Panc1 (cell line): ENCODE measurements around the gene SLC35A2. TPM values are rescaled to one million over a fixed set of nuclear protein-coding genes. Genes with fewer than 3 reads are reported as not detected.

ENCODE experiments used
- ATAC-seq: fragments of 200-7000 bp; cut with Tn5 transposase; 2 replicates; pipeline ENCODE4 v1.9.1; 2020; ENCODE audit warnings: mild to moderate bottlenecking, moderate library complexity
- BruUV-seq: library from RNA; stranded (reverse); fragments of 400-500 nt; replicated peaks from 2 replicates; lab custom pipeline; 2021; lab: Mats Ljungman, UMichigan
- CTCF ChIA-PET: fragments of 300-600 bp; sonication (Branson Sonifier 250); formaldehyde crosslinking; loops from one replicate; lab custom pipeline; 2022; ENCODE audit warnings: antibody characterized with exemption; lab: Charles Lee
- POLR2A ChIA-PET: fragments of 300-600 bp; sonication (Branson Sonifier 250); formaldehyde crosslinking; loops from one replicate; lab custom pipeline; 2022; ENCODE audit warnings: antibody characterized with exemption; lab: Charles Lee
- DNase-seq: peaks from one replicate; pipeline ENCODE4 v3.0.0-alpha.2; 2010; ENCODE audit warnings: low read depth, low spot score
- H3K27ac ChIP-seq: 2 replicates; pipeline ENCODE4 v1.5.1; 2011; ENCODE audit warnings: mild to moderate bottlenecking, low read length, inconsistent platforms
- H3K27me3 ChIP-seq: fragments of 200-500 bp; sonication (Bioruptor generic); 2 replicates; pipeline ENCODE4 v1.6.0; 2014; ENCODE audit warnings: low read length, inconsistent platforms; ENCODE audit not compliant: control insufficient read depth, insufficient read depth
- H3K36me3 ChIP-seq: fragments of 200-500 bp; sonication (Bioruptor generic); 2 replicates; pipeline ENCODE4 v1.5.1; 2014; ENCODE audit warnings: inconsistent platforms, mild to moderate bottlenecking, low read length, moderate library complexity; ENCODE audit not compliant: control insufficient read depth, insufficient read depth
- H3K4me1 ChIP-seq: 2 replicates; pipeline ENCODE4 v1.5.1; 2011; ENCODE audit warnings: inconsistent platforms, mild to moderate bottlenecking, low read length, moderate library complexity; ENCODE audit not compliant: control insufficient read depth, insufficient read depth
- H3K4me3 ChIP-seq, 2 experiments: 2 replicates each; pipeline ENCODE4 v1.5.1; 2011 to 2012; ENCODE audit warnings: low read depth in 2 of 2, low read length in 2 of 2, mild to moderate bottlenecking in 2 of 2, inconsistent platforms in 1 of 2, moderate library complexity in 1 of 2
- H3K9me3 ChIP-seq: fragments of 200-500 bp; sonication (Bioruptor generic); 2 replicates; pipeline ENCODE4 v1.5.1; 2014; ENCODE audit warnings: low read depth, mild to moderate bottlenecking, inconsistent platforms, low read length, moderate library complexity; ENCODE audit not compliant: control insufficient read depth, insufficient read depth
- POLR2AphosphoS5 ChIP-seq: IDR thresholded peaks from 2 replicates; pipeline ENCODE4 v1.6.1; 2012; ENCODE audit warnings: mild to moderate bottlenecking, low read depth, low read length, moderate library complexity
- SIN3A ChIP-seq: IDR thresholded peaks from 2 replicates; pipeline ENCODE4 v1.6.1; 2012; ENCODE audit warnings: low read depth, mild to moderate bottlenecking, low read length, moderate library complexity, borderline replicate concordance; ENCODE audit not compliant: insufficient read depth
- TCF7L2 ChIP-seq: IDR thresholded peaks from 2 replicates; pipeline ENCODE4 v1.6.1; 2011; ENCODE audit warnings: mild to moderate bottlenecking, low read depth, low read length, inconsistent platforms
- in situ Hi-C: cut with HindIII; loops from 2 replicates; pipeline ENCODE4 v1.10.0; 2016; ENCODE audit warnings: low sequenced_read_pairs, low pct_unique_long_range_greater_than_20kb
- intact Hi-C: fragments of 100-400 bp; cut with micrococcal nuclease; formaldehyde crosslinking; loops from one replicate; pipeline ENCODE4 v1.10.0; 2022; ENCODE audit not compliant: unreplicated experiment
- total RNA-seq: library from RNA; stranded (reverse); gene quantifications from one replicate; pipeline ENCODE4 v1.2.1, GENCODE V29; 2021; ENCODE audit not compliant: unreplicated experiment
- TF ChIP-seq, protein P1 (sequence below), 2 experiments: IDR thresholded peaks; 2 replicates each; pipeline ENCODE4 v1.6.1; 2011 to 2012; ENCODE audit warnings: low read depth in 2 of 2, control low read depth in 1 of 2, low read length in 1 of 2, mild to moderate bottlenecking in 1 of 2, moderate library complexity in 1 of 2; ENCODE audit not compliant: insufficient read depth in 1 of 2
- TF ChIP-seq, protein P2 (sequence below): fragments of 450-650 bp; IDR thresholded peaks from 2 replicates; pipeline ENCODE4 v1.5.1; 2017; ENCODE audit warnings: mild to moderate bottlenecking

Gene SLC35A2
- total RNA-seq, 1 experiment from 2014 or later = 72.4 TPM

DNA sequence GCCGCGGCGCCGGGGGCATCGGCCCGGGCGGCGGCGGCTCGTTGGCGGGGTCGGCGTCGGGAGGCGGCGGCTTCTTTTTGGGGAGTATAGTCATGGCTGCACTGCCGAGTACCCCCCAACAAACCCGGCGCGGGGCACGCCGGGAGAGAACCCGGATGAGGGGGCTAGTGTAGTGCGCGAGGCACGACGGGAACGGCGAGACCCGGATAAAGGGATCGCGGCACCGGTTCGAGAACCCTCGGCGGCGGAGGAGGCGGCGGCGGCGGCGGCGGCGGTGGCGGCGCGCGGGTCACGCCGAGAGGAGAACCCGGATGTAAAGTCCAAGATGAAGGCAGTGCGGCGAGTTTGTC lies 46.0 kb upstream of the SLC35A2 start, which contains the start of gene OTUD5:
OTUD5 (minus strand) TSS at position 131 of the 350 bp plus-strand sequence; CDS start at position 94, 37 bp downstream.
- no TSS peak for BruUV-seq
- in situ Hi-C loops = no loop called here
- H3K27ac ChIP-seq = peak within 1 kb of the TSS; percentile 87
- ChIA-PET POLR2A (interaction anchor here (0.6 to 1.6 kb wide), 2 partner anchors 85 to 247 kb away, joined by 6 to 7 read pairs; partner anchors contain the start of gene TFE3), CTCF (no interaction called here)
- DNase-seq = no peak
- H3K4me1 ChIP-seq = peaks cover 13% of the 10 kb centered on the region
- H3K36me3 ChIP-seq = no peaks in the 10 kb centered on the region
- intact Hi-C loops = no loop called here
- no peaks in the 10 kb centered on the region for H3K27me3 ChIP-seq
- no peaks in the 10 kb centered on the region for H3K9me3 ChIP-seq
- peak; percentile 71 for ATAC-seq
- peak within 1 kb of the TSS; percentile 72 to 79 for H3K4me3 ChIP-seq
- TF ChIP-seq, protein P1, sequence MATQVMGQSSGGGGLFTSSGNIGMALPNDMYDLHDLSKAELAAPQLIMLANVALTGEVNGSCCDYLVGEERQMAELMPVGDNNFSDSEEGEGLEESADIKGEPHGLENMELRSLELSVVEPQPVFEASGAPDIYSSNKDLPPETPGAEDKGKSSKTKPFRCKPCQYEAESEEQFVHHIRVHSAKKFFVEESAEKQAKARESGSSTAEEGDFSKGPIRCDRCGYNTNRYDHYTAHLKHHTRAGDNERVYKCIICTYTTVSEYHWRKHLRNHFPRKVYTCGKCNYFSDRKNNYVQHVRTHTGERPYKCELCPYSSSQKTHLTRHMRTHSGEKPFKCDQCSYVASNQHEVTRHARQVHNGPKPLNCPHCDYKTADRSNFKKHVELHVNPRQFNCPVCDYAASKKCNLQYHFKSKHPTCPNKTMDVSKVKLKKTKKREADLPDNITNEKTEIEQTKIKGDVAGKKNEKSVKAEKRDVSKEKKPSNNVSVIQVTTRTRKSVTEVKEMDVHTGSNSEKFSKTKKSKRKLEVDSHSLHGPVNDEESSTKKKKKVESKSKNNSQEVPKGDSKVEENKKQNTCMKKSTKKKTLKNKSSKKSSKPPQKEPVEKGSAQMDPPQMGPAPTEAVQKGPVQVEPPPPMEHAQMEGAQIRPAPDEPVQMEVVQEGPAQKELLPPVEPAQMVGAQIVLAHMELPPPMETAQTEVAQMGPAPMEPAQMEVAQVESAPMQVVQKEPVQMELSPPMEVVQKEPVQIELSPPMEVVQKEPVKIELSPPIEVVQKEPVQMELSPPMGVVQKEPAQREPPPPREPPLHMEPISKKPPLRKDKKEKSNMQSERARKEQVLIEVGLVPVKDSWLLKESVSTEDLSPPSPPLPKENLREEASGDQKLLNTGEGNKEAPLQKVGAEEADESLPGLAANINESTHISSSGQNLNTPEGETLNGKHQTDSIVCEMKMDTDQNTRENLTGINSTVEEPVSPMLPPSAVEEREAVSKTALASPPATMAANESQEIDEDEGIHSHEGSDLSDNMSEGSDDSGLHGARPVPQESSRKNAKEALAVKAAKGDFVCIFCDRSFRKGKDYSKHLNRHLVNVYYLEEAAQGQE (IDR thresholded peaks at IDR 0.05; ENCODE audit: insufficient read depth in 1 of 2, low read depth in 2 of 2, low read length in 1 of 2) = no peak
- TF ChIP-seq TCF7L2 = no peak
- TF ChIP-seq POLR2AphosphoS5 = peak; percentile 36; the same call in 1 of the 2 replicates
- TF ChIP-seq, protein P2, sequence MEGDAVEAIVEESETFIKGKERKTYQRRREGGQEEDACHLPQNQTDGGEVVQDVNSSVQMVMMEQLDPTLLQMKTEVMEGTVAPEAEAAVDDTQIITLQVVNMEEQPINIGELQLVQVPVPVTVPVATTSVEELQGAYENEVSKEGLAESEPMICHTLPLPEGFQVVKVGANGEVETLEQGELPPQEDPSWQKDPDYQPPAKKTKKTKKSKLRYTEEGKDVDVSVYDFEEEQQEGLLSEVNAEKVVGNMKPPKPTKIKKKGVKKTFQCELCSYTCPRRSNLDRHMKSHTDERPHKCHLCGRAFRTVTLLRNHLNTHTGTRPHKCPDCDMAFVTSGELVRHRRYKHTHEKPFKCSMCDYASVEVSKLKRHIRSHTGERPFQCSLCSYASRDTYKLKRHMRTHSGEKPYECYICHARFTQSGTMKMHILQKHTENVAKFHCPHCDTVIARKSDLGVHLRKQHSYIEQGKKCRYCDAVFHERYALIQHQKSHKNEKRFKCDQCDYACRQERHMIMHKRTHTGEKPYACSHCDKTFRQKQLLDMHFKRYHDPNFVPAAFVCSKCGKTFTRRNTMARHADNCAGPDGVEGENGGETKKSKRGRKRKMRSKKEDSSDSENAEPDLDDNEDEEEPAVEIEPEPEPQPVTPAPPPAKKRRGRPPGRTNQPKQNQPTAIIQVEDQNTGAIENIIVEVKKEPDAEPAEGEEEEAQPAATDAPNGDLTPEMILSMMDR = no peak
- no peak for TF ChIP-seq SIN3A

DNA sequence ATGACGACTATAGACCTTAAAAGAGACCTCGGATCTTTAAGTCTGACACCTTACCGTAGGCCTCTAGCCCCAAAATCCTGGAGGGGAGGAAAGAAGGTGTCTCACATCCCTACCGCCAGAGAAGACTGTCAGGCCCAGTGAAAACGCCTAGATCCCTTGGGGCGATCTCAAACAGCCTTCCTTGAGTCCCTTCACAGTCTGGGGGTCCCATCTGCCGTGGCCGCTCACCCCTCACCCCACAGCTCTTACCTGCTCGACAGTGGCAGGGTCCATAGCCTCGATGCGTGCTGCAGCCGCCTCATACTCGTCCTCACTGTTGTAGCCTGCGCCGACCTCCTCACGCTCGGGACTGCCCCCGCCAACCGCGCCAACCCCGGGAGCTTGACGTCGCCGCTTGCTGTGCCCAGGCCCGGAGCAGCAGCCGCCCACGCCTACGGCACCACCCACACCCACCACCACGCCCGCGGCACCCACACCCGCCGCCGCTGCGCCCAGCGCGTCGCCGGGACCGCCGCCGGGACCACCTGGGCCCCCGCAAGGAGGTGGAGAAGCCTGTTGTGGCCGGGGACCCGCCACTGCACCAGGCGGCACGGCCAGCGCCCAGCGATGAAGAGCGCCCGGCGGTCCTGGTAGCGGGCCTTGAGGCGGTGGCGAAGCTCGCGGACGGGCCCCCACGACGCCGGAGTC lies 45.4 kb upstream of the SLC35A2 start:
- intact Hi-C loops = no loop called here

DNA sequence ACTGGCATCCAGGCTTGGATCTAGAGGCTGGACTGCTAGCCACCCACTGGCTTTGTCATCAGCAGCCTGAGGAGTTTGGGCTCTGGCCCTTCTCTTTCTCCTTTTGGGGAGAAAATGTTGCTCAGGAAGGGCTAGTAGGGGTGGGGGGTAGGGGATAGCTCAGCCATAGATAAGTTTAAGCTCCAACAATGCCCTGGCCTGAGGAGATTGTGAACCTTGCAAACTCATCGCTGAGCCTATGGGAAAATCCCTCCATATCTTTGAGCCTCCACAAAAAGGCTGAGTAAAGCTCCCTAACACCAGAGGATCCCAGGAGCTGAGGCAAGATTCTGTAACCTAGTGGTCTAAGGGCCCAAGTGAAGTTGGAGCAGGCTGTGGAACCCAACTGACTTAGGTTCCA lies 37.1 kb upstream of the SLC35A2 start:
- CTCF ChIA-PET = no interaction called here
- Histone ChIP-seq H3K27ac (no peak overlapping the region), H3K36me3 (no peaks in the 10 kb centered on the region), H3K4me1 (no peaks in the 10 kb centered on the region), H3K27me3 (no peaks in the 10 kb centered on the region), H3K9me3 (no peaks in the 10 kb centered on the region), H3K4me3 (no peak overlapping the region)
- in situ Hi-C loops (no loop called here), intact Hi-C loops (no loop called here)
- DNase-seq (no peak), ATAC-seq (no peak)
- TF ChIP-seq, protein P1 (IDR thresholded peaks at IDR 0.05; ENCODE audit: insufficient read depth in 1 of 2, low read depth in 2 of 2, low read length in 1 of 2) = no peak
- TF ChIP-seq, protein P2 = no peak
- TF ChIP-seq SIN3A (no peak), TCF7L2 (no peak), POLR2AphosphoS5 (no peak)
- no TSS peak for BruUV-seq
- POLR2A ChIA-PET = no interaction called here

More for the DNA sequence above, 45.4 kb upstream of the SLC35A2 start:
- peak overlapping the region; percentile 72 to 79 for H3K4me3 ChIP-seq
- CTCF ChIA-PET = no interaction called here
- DNase-seq (no peak), ATAC-seq (no peak)
- H3K27me3 ChIP-seq = no peaks in the 10 kb centered on the region
- H3K27ac ChIP-seq = peak overlapping the region; percentile 63
- POLR2A ChIA-PET = no interaction called here
- H3K36me3 ChIP-seq = no peaks in the 10 kb centered on the region
- peak; percentile 10; the same call in 1 of the 2 replicates for TF ChIP-seq POLR2AphosphoS5
- no peak for TF ChIP-seq TCF7L2
- peaks cover 13% of the 10 kb centered on the region for H3K4me1 ChIP-seq
- in situ Hi-C loops = no loop called here
- H3K9me3 ChIP-seq = no peaks in the 10 kb centered on the region
- BruUV-seq = no TSS peak
